Neural progenitor cell (in vitro differentiated cells): ENCODE measurements around the gene LCT. TPM values are rescaled to one million over a fixed set of nuclear protein-coding genes. Genes with fewer than 3 reads are reported as not detected.

Experiments
- DNase-seq: peaks from one replicate; pipeline ENCODE4 v3.0.0-alpha.2; 2016; ENCODE audit warnings: low spot score
- H2AFZ ChIP-seq: fragments of 200-600 bp; sonication (generic); replicated peaks from 2 replicates; pipeline ENCODE4 v1.6.1; 2016; ENCODE audit warnings: antibody characterized with exemption
- H3F3A ChIP-seq: fragments of 200-600 bp; sonication (generic); 2 replicates; pipeline ENCODE4 v1.6.1; 2016; ENCODE audit warnings: antibody characterized with exemption, low read depth
- H3K27ac ChIP-seq: fragments of 200-600 bp; sonication (generic); 2 replicates; pipeline ENCODE4 v1.5.1; 2016; ENCODE audit warnings: mild to moderate bottlenecking
- H3K27me3 ChIP-seq: fragments of 200-600 bp; sonication (generic); 2 replicates; pipeline ENCODE4 v1.6.1; 2016; ENCODE audit warnings: mild to moderate bottlenecking, moderate library complexity
- H3K36me3 ChIP-seq: fragments of 200-600 bp; sonication (generic); 2 replicates; pipeline ENCODE4 v1.5.1; 2016
- H3K4me1 ChIP-seq: fragments of 200-600 bp; sonication (generic); 2 replicates; pipeline ENCODE4 v1.6.1; 2016; ENCODE audit warnings: mixed run types
- H3K4me2 ChIP-seq: fragments of 200-600 bp; sonication (generic); 2 replicates; pipeline ENCODE4 v1.6.1; 2016
- H3K4me3 ChIP-seq: fragments of 200-600 bp; sonication (generic); 2 replicates; pipeline ENCODE4 v1.5.1; 2016
- H3K79me2 ChIP-seq: fragments of 200-600 bp; sonication (generic); 2 replicates; pipeline ENCODE4 v1.6.1; 2016; ENCODE audit warnings: low read depth
- H3K9ac ChIP-seq: fragments of 200-600 bp; sonication (generic); 2 replicates; pipeline ENCODE4 v1.6.1; 2016
- H3K9me3 ChIP-seq: fragments of 200-600 bp; sonication (generic); 2 replicates; pipeline ENCODE4 v1.5.1; 2016; ENCODE audit warnings: low read depth
- H4K20me1 ChIP-seq: fragments of 200-600 bp; sonication (generic); 2 replicates; pipeline ENCODE4 v1.6.1; 2016; ENCODE audit warnings: low read depth
- H3K27ac Mint-ChIP-seq: 3 replicates; pipeline ENCODE4 v1.8.0; 2021; ENCODE audit warnings: mixed read lengths
- H3K27me3 Mint-ChIP-seq: 2 replicates; pipeline ENCODE4 v1.8.0; 2022; ENCODE audit warnings: low read depth, mild to moderate bottlenecking, inconsistent platforms, moderate library complexity, mixed read lengths; ENCODE audit not compliant: insufficient read depth
- H3K36me3 Mint-ChIP-seq: 3 replicates; pipeline ENCODE4 v1.8.0; 2021; ENCODE audit warnings: mixed read lengths
- H3K4me1 Mint-ChIP-seq: 3 replicates; pipeline ENCODE4 v1.8.0; 2021; ENCODE audit warnings: mixed read lengths
- H3K4me3 Mint-ChIP-seq: 3 replicates; pipeline ENCODE4 v1.8.0; 2021; ENCODE audit warnings: mild to moderate bottlenecking, moderate library complexity, mixed read lengths
- H3K9me3 Mint-ChIP-seq: 3 replicates; pipeline ENCODE4 v1.8.0; 2020; ENCODE audit warnings: mixed read lengths
- CTCF ChIP-seq: fragments of 200-600 bp; sonication (generic); IDR thresholded peaks from 2 replicates; pipeline ENCODE4 v1.5.1; 2017; ENCODE audit warnings: antibody characterized with exemption, mild to moderate bottlenecking
- EZH2 ChIP-seq: fragments of 200-600 bp; sonication (generic); IDR thresholded peaks from 2 replicates; pipeline ENCODE4 v1.6.1; 2017; ENCODE audit warnings: antibody characterized with exemption, mild to moderate bottlenecking, moderate library complexity
- EZH2phosphoT487 ChIP-seq: fragments of 200-600 bp; sonication (generic); IDR thresholded peaks from 2 replicates; pipeline ENCODE4 v1.6.1; 2017; ENCODE audit warnings: antibody characterized with exemption
- total RNA-seq: library from RNA; depleted of rRNA; stranded (reverse); fragments of >200 nt; gene quantifications from 2 replicates; pipeline ENCODE4 v1.2.3, GENCODE V29; 2015; ENCODE audit warnings: low replicate concordance

Gene LCT
- total RNA-seq, 1 donor from 2014 or later = not detected

GRCh38 chr2:135870571-135870970 lies 33.6 kb upstream of the LCT start:
- H3K36me3 ChIP-seq = peaks cover 40% of the 10 kb centered on the region
- TF ChIP-seq EZH2phosphoT487 (no peak), CTCF (no peak), EZH2 (no peak)
- H3K36me3 Mint-ChIP-seq = peaks cover 49% of the 10 kb centered on the region
- no peaks in the 10 kb centered on the region for H3K27me3 Mint-ChIP-seq
- no peak for DNase-seq
- H3K4me3 ChIP-seq = no peak overlapping the region
- peaks cover 39% of the 10 kb centered on the region for H4K20me1 ChIP-seq
- H3F3A ChIP-seq = peaks cover 17% of the 10 kb centered on the region
- no peaks in the 10 kb centered on the region for H3K27me3 ChIP-seq
- H3K9me3 Mint-ChIP-seq = no peaks in the 10 kb centered on the region
- peaks cover 56% of the 10 kb centered on the region for H3K79me2 ChIP-seq
- H2AFZ ChIP-seq = no peak overlapping the region
- H3K4me2 ChIP-seq = no peak overlapping the region
- no peak overlapping the region for H3K9ac ChIP-seq
- peaks cover 25% of the 10 kb centered on the region for H3K4me1 ChIP-seq
- no peak overlapping the region for H3K4me3 Mint-ChIP-seq
- H3K9me3 ChIP-seq = no peaks in the 10 kb centered on the region
- peaks cover 20% of the 10 kb centered on the region for H3K4me1 Mint-ChIP-seq
- H3K27ac ChIP-seq = no peak overlapping the region
- no peak overlapping the region for H3K27ac Mint-ChIP-seq

GRCh38 chr2:135863233-135863632 lies 26.2 kb upstream of the LCT start:
- DNase-seq = no peak
- Histone ChIP-seq H3K36me3 (peaks cover 56% of the 10 kb centered on the region), H4K20me1 (peaks cover 7% of the 10 kb centered on the region), H2AFZ (no peak overlapping the region), H3F3A (peaks cover 7% of the 10 kb centered on the region), H3K4me1 (no peaks in the 10 kb centered on the region), H3K9ac (no peak overlapping the region), H3K27ac (no peak overlapping the region), H3K9me3 (no peaks in the 10 kb centered on the region), H3K79me2 (peaks cover 23% of the 10 kb centered on the region), H3K4me3 (no peak overlapping the region), H3K27me3 (no peaks in the 10 kb centered on the region), H3K4me2 (no peak overlapping the region)
- Mint-ChIP-seq H3K36me3 (peaks cover 40% of the 10 kb centered on the region), H3K27me3 (peaks cover 2% of the 10 kb centered on the region), H3K4me1 (no peaks in the 10 kb centered on the region), H3K27ac (no peak overlapping the region), H3K4me3 (no peak overlapping the region), H3K9me3 (no peaks in the 10 kb centered on the region)
- TF ChIP-seq EZH2phosphoT487 (no peak), EZH2 (no peak), CTCF (no peak)

- peaks cover 7% of the 10 kb centered on the region for H4K20me1 ChIP-seq
- H3K27ac ChIP-seq = no peak overlapping the region
- H3K4me1 Mint-ChIP-seq = no peaks in the 10 kb centered on the region
- H3K9ac ChIP-seq = no peak overlapping the region
- H3K36me3 Mint-ChIP-seq = peaks cover 40% of the 10 kb centered on the region
- H2AFZ ChIP-seq = no peak overlapping the region
- H3F3A ChIP-seq = peaks cover 7% of the 10 kb centered on the region
- no peaks in the 10 kb centered on the region for H3K9me3 ChIP-seq
- no peak for TF ChIP-seq EZH2
- TF ChIP-seq EZH2phosphoT487 = no peak
- no peak overlapping the region for H3K27ac Mint-ChIP-seq
- no peaks in the 10 kb centered on the region for H3K4me1 ChIP-seq
- no peak overlapping the region for H3K4me3 Mint-ChIP-seq
- H3K36me3 ChIP-seq = peaks cover 53% of the 10 kb centered on the region
- peaks cover 19% of the 10 kb centered on the region for H3K79me2 ChIP-seq
- DNase-seq = no peak
- H3K27me3 Mint-ChIP-seq = peaks cover 2% of the 10 kb centered on the region
- no peaks in the 10 kb centered on the region for H3K27me3 ChIP-seq
- H3K4me2 ChIP-seq = no peak overlapping the region
- no peak overlapping the region for H3K4me3 ChIP-seq
- H3K9me3 Mint-ChIP-seq = no peaks in the 10 kb centered on the region
These were observed 25.7 kb upstream of the LCT start for GRCh38 chr2:135862718-135863117.

- Histone ChIP-seq H3F3A (no peaks in the 10 kb centered on the region), H3K27me3 (no peaks in the 10 kb centered on the region), H3K27ac (no peak overlapping the region), H2AFZ (no peak overlapping the region), H4K20me1 (no peaks in the 10 kb centered on the region), H3K9me3 (no peaks in the 10 kb centered on the region), H3K79me2 (no peaks in the 10 kb centered on the region), H3K4me1 (no peaks in the 10 kb centered on the region), H3K36me3 (peaks cover 28% of the 10 kb centered on the region), H3K4me3 (no peak overlapping the region), H3K4me2 (no peak overlapping the region), H3K9ac (no peak overlapping the region)
- Mint-ChIP-seq H3K9me3 (no peaks in the 10 kb centered on the region), H3K36me3 (peaks cover 34% of the 10 kb centered on the region), H3K4me3 (no peak overlapping the region), H3K27me3 (no peaks in the 10 kb centered on the region), H3K4me1 (no peaks in the 10 kb centered on the region), H3K27ac (no peak overlapping the region)
- DNase-seq = no peak
- TF ChIP-seq CTCF (no peak), EZH2phosphoT487 (no peak), EZH2 (no peak)
These were observed 16.4 kb upstream of the LCT start for GRCh38 chr2:135853401-135853800.
